Adrenal gland (tissue), 12 donors: ENCODE measurements around the gene NBDY. TPM values are rescaled to one million over a fixed set of nuclear protein-coding genes. Genes with fewer than 3 reads are reported as not detected.

Experiments
- DNase-seq, 7 donors: peaks; one replicate each; pipeline ENCODE4 v3.0.0-alpha.2; 2019 to 2020
- H3K27ac ChIP-seq, 5 donors: fragments of 200-600 bp; sonication (generic) in 4 of 5; 1 replicate in 3 of 5; 2 replicates in 2 of 5; pipeline versions ENCODE4 v1.5.1 to v1.8.0; 2016 to 2020; ENCODE audit warnings: mild to moderate bottlenecking in 1 of 5
- H3K27me3 ChIP-seq: fragments of 200-600 bp; 2 replicates; pipeline ENCODE4 v1.8.0; 2021
- H3K36me3 ChIP-seq, 2 donors: fragments of 200-600 bp; replicated peaks in 1 of 2; 1 replicate in 1 of 2; 2 replicates in 1 of 2; pipeline versions ENCODE4 v1.5.1 to v1.8.0; 2018 to 2022
- H3K4me1 ChIP-seq, 2 donors: fragments of 200-600 bp; replicated peaks in 1 of 2; 1 replicate in 1 of 2; 2 replicates in 1 of 2; pipeline versions ENCODE4 v1.5.1 to v1.8.0; 2018 to 2021
- H3K4me3 ChIP-seq, 4 donors: fragments of 200-600 bp; sonication (generic) in 3 of 4; one replicate each; pipeline ENCODE4 v1.5.1; 2016 to 2018
- H3K9me3 ChIP-seq, 3 donors: fragments of 200-600 bp; sonication (generic) in 1 of 3; replicated peaks in 1 of 3; 1 replicate in 2 of 3; 2 replicates in 1 of 3; pipeline versions ENCODE4 v1.5.1 to v1.8.0; 2016 to 2021
- CTCF ChIP-seq, 6 experiments: fragments of 450-650 bp in 4 of 6; fragments of 200-600 bp in 2 of 6; sonication (generic) in 1 of 6; IDR thresholded peaks; 1 replicate in 5 of 6; 2 replicates in 1 of 6; pipeline versions ENCODE4 v1.5.1 to v1.8.0; 2016 to 2021; ENCODE audit warnings: antibody characterized with exemption in 6 of 6, mild to moderate bottlenecking in 2 of 6, moderate library complexity in 1 of 6
- POLR2A ChIP-seq, 2 donors: fragments of 450-650 bp; IDR thresholded peaks; one replicate each; pipeline ENCODE4 v1.6.1; 2017; ENCODE audit warnings: antibody characterized with exemption in 2 of 2, mild to moderate bottlenecking in 2 of 2, moderate library complexity in 1 of 2
- WGBS, 4 donors: extraction: QIAGEN DNeasy Blood & Tissue Kit in 2 of 4; methylation state at CpG; one replicate each; pipeline versions ENCODE4 v1.1.5 to v1.1.7; 2013 to 2017; 5-methylcytosine and 5-hydroxymethylcytosine counted together
- intact Hi-C, 2 donors: fragments of 100-400 bp; cut with DNase I; formaldehyde crosslinking; loops; one replicate each; pipeline versions ENCODE4 v1.14.1 to v1.15.0; 2022 to 2023
- polyA plus RNA-seq, 3 donors: library from polyadenylated mRNA; stranded (reverse); fragments of 200-250 nt in 2 of 3; fragments of 350-450 nt in 1 of 3; fragmentation: Illumina TruSeq in 1 of 3; extraction: RNeasy Lipid Tissue Mini Kit (QIAGEN cat#74804) in 1 of 3; gene quantifications; one replicate each; pipeline ENCODE4 v1.2.3, GENCODE V29; 2013 to 2014
- total RNA-seq, 9 donors: library from RNA; depleted of rRNA in 4 of 9; stranded (reverse); fragments of >200 nt in 4 of 9; fragments of 120-200 nt in 1 of 9; fragmentation: NEBNext Ultra II Directional in 1 of 9; extraction: Animal tissue kit (Norgen Biotek cat#: 25700) in 1 of 9; gene quantifications; one replicate each; pipeline versions ENCODE4 v1.1.0 to v1.2.4, GENCODE V29; 2013 to 2023
- donor health status: healthy with polysubstance abuse.
- donor health status: Bipolar disorder and iron deficiency.
- donor health status: DM: yes; HTN: yes; CAD: no.
- donor health status: DM: no; HTN: no; CAD: no.
- donor health status: DM: no; HTN: no; CAD: no.
- donor health status: DM: yes; HTN: yes; CAD: no.

The NBDY gene
- total and polyA plus RNA-seq, 12 donors: 14.7 to 98.5 (median 36.3) TPM

GRCh38 chrX:56796641-56797395, 67.8 kb downstream of the NBDY start:
- intact Hi-C loops: no loop called here
- Histone ChIP-seq H3K27me3 (no peaks in the 10 kb centered on the region), H3K9me3 (no peaks in the 10 kb centered on the region), H3K36me3 (no peaks in the 10 kb centered on the region), H3K4me3 (no peak overlapping the region), H3K4me1 (peaks cover 8 to 17% of the 10 kb centered on the region in 2 donors), H3K27ac (no peak overlapping the region)
- DNase-seq: no peak
- TF ChIP-seq CTCF (IDR thresholded peaks at IDR 0.05): no peak
- no peak for TF ChIP-seq POLR2A (IDR thresholded peaks at IDR 0.05)
- WGBS, 4 donors: 71 to 85% (median 81%) methylated on average over 4 of the region's 4 CpGs

- 43 to 72% (median 49%) methylated on average over 3 to 6 of the region's 6 CpGs for WGBS, 4 donors
- Histone ChIP-seq H3K9me3 (no peaks in the 10 kb centered on the region), H3K27ac (peak overlapping the region in 2 of 5 donors; percentile 3 to 27), H3K27me3 (no peaks in the 10 kb centered on the region), H3K36me3 (no peaks in the 10 kb centered on the region), H3K4me1 (peaks cover 8 to 17% of the 10 kb centered on the region in 2 donors), H3K4me3 (no peak overlapping the region)
- TF ChIP-seq POLR2A (IDR thresholded peaks at IDR 0.05) (no peak), CTCF (IDR thresholded peaks at IDR 0.05) (no peak)
- DNase-seq: peak; percentile 70 to 87 (median 85)
- intact Hi-C loops: no loop called here
These were observed 68.7 kb downstream of the NBDY start for GRCh38 chrX:56797574-56798338.

- peaks cover 8 to 17% of the 10 kb centered on the region in 2 donors for H3K4me1 ChIP-seq
- 39 to 63% (median 50%) methylated on average over 3 to 5 of the region's 5 CpGs for WGBS, 4 donors
- no peak overlapping the region for H3K4me3 ChIP-seq
- intact Hi-C loops: no loop called here
- no peak for TF ChIP-seq CTCF (IDR thresholded peaks at IDR 0.05)
- no peak for TF ChIP-seq POLR2A (IDR thresholded peaks at IDR 0.05)
- no peak for DNase-seq
- no peaks in the 10 kb centered on the region for H3K9me3 ChIP-seq
- H3K36me3 ChIP-seq: no peaks in the 10 kb centered on the region
- H3K27me3 ChIP-seq: no peaks in the 10 kb centered on the region
- peak overlapping the region in 1 of 5 donors; percentile 27 for H3K27ac ChIP-seq
These were observed 69.3 kb downstream of the NBDY start for GRCh38 chrX:56798339-56798711.

- intact Hi-C loops: no loop called here
- 65 to 84% (median 73%) methylated on average over 8 to 13 of the region's 13 CpGs for WGBS, 4 donors
- Histone ChIP-seq H3K4me1 (peaks cover 11 to 22% of the 10 kb centered on the region in 2 donors), H3K9me3 (no peaks in the 10 kb centered on the region), H3K27ac (no peak overlapping the region), H3K4me3 (no peak overlapping the region), H3K27me3 (no peaks in the 10 kb centered on the region), H3K36me3 (no peaks in the 10 kb centered on the region)
- peak in 2 of 6 experiments; percentile 24 to 39 for TF ChIP-seq CTCF (IDR thresholded peaks at IDR 0.05)
- no peak for TF ChIP-seq POLR2A (IDR thresholded peaks at IDR 0.05)
- peak in 5 of 7 donors; percentile 39 to 78 (median 64) for DNase-seq
These were observed 70.1 kb downstream of the NBDY start for GRCh38 chrX:56798866-56799758.
